ENCODE results near the gene LRRK1.

The LRRK1 gene

DNA sequence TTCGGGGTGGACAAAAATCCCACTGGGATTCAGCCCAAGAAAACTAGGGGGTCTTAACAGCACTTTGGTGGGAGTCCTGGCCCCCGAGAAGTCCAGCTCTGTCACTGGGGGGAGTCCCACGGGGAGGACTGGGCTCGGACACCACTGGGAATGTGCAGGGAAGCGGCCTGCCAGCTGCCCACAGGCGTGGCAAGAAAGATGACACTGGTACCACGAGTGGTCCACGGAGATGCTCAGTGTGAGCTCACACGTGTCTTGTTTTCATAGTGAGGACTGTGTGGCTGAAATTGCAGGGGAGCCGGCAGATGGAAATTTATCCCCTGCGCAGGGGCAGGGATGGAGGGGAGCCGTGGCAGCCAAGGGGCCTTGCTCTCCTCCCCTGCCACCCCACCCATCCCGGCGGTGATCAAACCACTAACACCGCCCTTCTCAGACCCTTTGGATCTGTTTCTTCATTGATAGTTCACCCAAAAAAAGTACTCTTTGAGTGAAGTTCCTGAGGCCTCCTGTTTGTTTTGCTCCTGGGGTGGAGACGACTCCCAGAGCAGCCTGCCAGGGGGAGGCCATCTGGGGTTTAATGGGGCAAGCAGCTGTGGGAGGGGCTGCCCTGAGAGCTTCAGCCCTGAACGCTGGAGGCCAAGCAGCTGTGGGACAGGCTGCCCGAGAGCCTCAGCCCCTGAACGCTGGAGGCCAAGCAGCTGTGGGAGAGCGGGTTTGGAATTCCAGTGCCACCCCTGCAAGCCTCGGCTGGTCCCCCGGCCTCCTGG lies 130.9 kb downstream of the LRRK1 start:
- TF ChIP-seq SIN3A (IDR thresholded peaks at IDR 0.05; ENCODE audit: borderline replicate concordance, insufficient read depth, low read length) (no peak), POLR2AphosphoS5 (IDR thresholded peaks at IDR 0.05; ENCODE audit: low read depth, low read length) (no peak), TAF1 (IDR thresholded peaks at IDR 0.05; ENCODE audit: borderline replicate concordance, insufficient read depth, low read length) (no peak), FOXP2 (optimal IDR thresholded peaks at IDR 0.05; ENCODE audit: borderline replicate concordance, extremely low read depth, extremely low read length, insufficient read depth) (no peak)
- TF ChIP-seq, protein P1, sequence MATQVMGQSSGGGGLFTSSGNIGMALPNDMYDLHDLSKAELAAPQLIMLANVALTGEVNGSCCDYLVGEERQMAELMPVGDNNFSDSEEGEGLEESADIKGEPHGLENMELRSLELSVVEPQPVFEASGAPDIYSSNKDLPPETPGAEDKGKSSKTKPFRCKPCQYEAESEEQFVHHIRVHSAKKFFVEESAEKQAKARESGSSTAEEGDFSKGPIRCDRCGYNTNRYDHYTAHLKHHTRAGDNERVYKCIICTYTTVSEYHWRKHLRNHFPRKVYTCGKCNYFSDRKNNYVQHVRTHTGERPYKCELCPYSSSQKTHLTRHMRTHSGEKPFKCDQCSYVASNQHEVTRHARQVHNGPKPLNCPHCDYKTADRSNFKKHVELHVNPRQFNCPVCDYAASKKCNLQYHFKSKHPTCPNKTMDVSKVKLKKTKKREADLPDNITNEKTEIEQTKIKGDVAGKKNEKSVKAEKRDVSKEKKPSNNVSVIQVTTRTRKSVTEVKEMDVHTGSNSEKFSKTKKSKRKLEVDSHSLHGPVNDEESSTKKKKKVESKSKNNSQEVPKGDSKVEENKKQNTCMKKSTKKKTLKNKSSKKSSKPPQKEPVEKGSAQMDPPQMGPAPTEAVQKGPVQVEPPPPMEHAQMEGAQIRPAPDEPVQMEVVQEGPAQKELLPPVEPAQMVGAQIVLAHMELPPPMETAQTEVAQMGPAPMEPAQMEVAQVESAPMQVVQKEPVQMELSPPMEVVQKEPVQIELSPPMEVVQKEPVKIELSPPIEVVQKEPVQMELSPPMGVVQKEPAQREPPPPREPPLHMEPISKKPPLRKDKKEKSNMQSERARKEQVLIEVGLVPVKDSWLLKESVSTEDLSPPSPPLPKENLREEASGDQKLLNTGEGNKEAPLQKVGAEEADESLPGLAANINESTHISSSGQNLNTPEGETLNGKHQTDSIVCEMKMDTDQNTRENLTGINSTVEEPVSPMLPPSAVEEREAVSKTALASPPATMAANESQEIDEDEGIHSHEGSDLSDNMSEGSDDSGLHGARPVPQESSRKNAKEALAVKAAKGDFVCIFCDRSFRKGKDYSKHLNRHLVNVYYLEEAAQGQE (IDR thresholded peaks at IDR 0.05; ENCODE audit: insufficient read depth in 1 of 2, low read depth in 2 of 2, low read length in 2 of 2), result no peak

DNA sequence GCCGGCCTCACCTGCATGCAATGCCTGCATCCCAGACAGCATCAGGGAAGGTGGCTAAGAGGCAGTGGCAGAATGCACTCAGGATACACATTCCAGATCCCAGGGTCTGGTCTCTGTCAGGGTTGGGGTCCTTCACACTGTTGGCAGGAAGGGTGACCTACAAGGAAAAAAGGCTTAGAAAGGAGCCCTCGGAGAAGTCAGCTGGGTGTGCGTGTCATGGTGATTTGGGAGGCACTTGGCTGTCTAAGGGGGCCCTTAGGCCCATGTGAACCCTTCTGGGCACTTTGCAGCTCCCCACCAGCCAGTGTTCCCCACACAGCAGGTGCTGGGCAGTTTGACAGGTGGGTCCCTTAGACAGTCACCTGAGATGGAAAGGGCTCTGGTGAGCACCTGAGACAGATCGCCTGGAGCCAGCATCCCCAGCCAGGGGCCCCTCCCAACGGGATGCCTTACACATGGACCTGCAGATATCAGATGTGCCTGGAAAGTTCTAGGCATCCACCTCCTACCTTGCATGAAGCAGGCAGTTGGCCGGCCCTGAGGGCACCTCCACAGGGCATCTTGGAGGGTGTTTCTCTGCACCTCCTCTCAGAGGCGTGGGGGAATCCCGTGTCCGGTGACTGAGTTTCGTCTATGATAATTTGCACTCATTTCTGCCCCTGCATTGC lies 131.6 kb downstream of the LRRK1 start:
- no peak for TF ChIP-seq TAF1 (IDR thresholded peaks at IDR 0.05; ENCODE audit: borderline replicate concordance, insufficient read depth, low read length)
- no peak for TF ChIP-seq SIN3A (IDR thresholded peaks at IDR 0.05; ENCODE audit: borderline replicate concordance, insufficient read depth, low read length)
- TF ChIP-seq FOXP2 (optimal IDR thresholded peaks at IDR 0.05; ENCODE audit: borderline replicate concordance, extremely low read depth, extremely low read length, insufficient read depth), result no peak
- TF ChIP-seq, protein P1 (IDR thresholded peaks at IDR 0.05; ENCODE audit: insufficient read depth in 1 of 2, low read depth in 2 of 2, low read length in 2 of 2), result no peak
- TF ChIP-seq POLR2AphosphoS5 (IDR thresholded peaks at IDR 0.05; ENCODE audit: low read depth, low read length), result no peak

DNA sequence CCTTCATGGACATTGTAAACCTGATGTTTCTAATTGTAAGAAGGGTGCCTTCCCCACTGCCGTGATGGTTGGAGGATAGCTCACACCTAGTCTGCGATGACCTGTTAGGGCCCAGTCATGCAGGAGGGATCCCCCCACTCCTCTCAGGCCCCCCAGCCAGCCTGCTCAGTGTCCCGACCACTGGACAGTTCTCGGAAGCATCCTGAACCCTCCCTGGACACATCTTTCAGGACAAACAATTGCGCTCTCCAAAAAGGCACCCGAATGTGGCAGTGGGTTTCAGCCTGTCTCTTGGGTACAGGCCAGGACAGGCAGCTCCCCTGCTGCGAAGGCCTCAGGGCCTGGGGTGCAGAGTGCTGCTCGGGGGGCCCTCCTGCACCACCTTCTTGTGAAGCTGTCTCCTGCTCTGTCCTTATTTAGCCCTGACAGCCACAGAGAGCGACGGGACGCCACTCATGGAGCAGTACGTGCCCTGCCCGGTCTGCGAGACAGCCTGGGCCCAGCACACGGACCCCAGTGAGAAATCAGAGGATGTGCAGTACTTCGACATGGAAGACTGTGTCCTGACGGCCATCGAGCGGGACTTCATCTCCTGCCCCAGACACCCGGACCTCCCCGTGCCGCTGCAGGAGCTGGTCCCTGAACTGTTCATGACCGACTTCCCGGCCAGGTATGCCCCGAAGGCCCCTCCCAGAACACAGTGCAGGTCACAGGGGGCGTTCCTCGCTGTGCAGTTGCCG lies 132.3 kb downstream of the LRRK1 start:
- TF ChIP-seq, protein P1 (IDR thresholded peaks at IDR 0.05; ENCODE audit: insufficient read depth in 1 of 2, low read depth in 2 of 2, low read length in 2 of 2), result no peak
- TF ChIP-seq POLR2AphosphoS5 (IDR thresholded peaks at IDR 0.05; ENCODE audit: low read depth, low read length), result no peak
- no peak for TF ChIP-seq FOXP2 (optimal IDR thresholded peaks at IDR 0.05; ENCODE audit: borderline replicate concordance, extremely low read depth, extremely low read length, insufficient read depth)
- TF ChIP-seq SIN3A (IDR thresholded peaks at IDR 0.05; ENCODE audit: borderline replicate concordance, insufficient read depth, low read length), result no peak
- TF ChIP-seq TAF1 (IDR thresholded peaks at IDR 0.05; ENCODE audit: borderline replicate concordance, insufficient read depth, low read length), result no peak

DNA sequence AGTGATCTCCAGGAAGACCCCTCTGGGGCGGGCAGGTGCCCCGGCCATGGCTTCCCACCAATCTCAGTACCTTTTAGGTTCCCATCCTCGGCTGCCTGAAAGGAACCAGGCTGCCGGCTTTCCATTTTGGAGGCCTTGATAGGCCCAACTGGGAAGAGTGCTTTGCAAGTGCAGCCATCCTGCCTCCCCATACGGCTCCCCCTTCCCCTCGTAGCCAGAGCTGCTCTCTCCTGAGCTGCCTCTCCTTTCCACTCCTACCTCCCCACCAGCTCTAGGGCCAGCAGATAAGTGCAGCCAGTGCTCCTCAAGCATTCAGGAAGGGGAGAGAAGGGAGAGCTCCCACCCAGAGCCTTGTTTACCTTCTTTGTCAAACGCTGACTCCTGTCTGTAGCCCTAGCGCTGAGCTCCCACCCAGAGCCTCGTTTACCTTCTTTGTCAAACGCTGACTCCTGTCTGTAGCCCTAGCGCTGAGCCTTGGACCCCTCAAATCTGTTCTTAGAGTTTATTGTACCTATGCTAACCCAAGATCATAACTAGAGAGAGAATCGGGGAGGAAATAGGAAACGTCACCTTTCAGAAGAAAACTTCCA lies 133.0 kb downstream of the LRRK1 start:
- TF ChIP-seq FOXP2 (optimal IDR thresholded peaks at IDR 0.05; ENCODE audit: borderline replicate concordance, extremely low read depth, extremely low read length, insufficient read depth) (no peak), TAF1 (IDR thresholded peaks at IDR 0.05; ENCODE audit: borderline replicate concordance, insufficient read depth, low read length) (no peak), POLR2AphosphoS5 (IDR thresholded peaks at IDR 0.05; ENCODE audit: low read depth, low read length) (no peak), SIN3A (IDR thresholded peaks at IDR 0.05; ENCODE audit: borderline replicate concordance, insufficient read depth, low read length) (no peak)
- TF ChIP-seq, protein P1 (IDR thresholded peaks at IDR 0.05; ENCODE audit: insufficient read depth in 1 of 2, low read depth in 2 of 2, low read length in 2 of 2), result no peak
